GM18502 (cell line): Measurements from ENCODE around the gene ZNF385B.

Source experiments
- ATAC-seq: cut with Tn5 transposase; IDR thresholded peaks from one replicate; pipeline ENCODE4 v1.9.1; 2021; ENCODE audit warnings: mild to moderate bottlenecking; ENCODE audit not compliant: unreplicated experiment, poor library complexity

ZNF385B gene

DNA sequence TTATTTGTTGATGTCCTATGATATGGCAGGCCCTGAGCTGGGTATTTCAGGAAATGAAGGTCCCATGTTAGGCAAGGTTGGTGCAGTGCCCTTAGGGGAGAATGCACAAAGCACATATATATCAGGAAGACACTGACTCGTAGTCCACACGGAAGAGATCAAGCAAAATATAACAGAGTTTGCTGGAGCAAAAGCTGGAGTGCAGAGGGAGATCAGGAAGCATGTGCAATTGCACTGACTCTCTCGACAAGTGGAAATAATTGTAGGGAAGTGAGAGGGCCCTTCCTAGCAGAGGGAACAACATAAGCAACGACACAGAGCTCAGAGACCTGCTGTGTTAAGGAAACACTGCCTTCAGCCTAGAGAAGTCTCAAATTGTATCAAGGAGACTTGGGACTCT, 4.2 kb downstream of the ZNF385B start:
- no peak for ATAC-seq

DNA sequence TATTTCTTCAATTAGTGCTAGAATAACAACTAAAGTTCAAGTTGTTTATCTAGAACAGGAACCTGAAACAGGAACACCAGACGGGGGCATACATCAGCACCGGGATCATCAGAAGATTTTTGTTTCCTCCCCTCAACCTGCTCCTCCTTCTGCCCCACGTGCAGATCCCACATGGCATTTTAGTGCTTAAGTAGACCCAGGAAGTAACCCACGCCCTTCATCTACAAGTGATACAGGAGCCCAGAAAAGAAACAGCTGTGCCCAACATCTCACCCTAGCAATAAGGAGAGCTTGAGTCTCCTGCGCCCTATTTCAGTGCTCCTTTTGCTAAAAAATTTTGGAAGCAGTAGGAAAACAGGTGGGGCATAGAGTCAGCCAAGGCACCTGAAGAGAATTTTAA, 5.2 kb downstream of the ZNF385B start:
- ATAC-seq = no peak

- ATAC-seq = no peak
These were observed 5.7 kb downstream of the ZNF385B start for GRCh38 chr2:179855673-179856072.

GRCh38 chr2:179854891-179855290, 6.5 kb downstream of the ZNF385B start:
- no peak for ATAC-seq

DNA sequence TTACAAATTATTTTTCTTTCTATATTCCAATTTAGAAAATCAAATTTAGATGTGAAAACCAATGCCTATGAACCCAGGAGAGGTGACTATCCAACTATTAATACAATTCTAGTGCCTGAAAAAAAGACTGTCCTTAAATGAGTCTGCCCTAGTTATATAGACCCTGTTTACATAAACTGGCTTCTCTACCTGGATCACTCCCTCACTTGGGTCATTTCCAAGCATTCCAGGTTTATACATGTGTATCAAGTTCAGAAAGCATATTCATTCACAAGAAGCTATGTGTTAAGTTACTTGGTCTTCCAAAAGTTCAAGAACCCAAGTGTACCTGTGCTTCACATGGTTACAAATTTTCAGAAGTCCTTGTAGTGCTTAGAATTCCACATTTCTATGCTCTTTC, 8.3 kb downstream of the ZNF385B start:
- no peak for ATAC-seq

DNA sequence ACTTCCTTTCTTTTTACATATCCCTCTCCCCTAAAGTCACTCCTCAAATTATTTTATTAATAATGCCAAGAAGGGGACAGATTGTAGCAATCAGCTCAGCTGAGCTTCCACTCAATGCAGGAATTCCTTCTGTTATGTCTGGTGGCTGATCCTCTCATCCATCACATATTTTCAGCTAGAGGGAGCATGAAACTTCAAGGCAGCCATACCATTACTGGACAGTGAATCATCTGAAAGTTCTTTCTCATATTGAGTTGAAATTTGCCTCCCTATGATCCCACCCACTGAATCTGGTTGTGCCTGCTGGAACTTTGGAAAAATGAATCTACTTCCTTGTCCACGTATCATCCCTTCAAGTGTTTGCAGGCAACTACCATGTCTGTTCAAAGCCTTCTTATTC, 11.2 kb downstream of the ZNF385B start:
- ATAC-seq = no peak

DNA sequence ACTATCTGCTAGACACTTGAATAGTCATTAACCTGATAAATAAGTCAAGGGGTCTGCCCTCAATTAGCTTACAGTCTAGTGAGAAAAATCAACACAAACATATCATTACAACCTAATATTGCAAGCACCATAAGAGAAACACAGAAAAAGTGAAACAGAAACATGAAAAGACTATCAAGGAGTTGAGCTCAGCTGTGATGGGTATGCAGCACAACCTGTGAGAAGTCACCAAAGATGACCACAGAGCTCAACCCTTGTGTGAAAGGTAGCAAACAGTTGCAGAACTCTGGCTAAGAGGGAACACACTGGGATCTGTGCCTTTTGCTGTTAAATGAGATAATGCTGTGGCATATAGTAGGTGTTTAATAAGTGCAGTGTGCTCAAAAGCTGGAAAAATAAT, 11.7 kb downstream of the ZNF385B start:
- no peak for ATAC-seq

- no peak for ATAC-seq
These were observed 17.9 kb downstream of the ZNF385B start for GRCh38 chr2:179843541-179843940.

- ATAC-seq = peak; percentile 60
These were observed 18.8 kb downstream of the ZNF385B start for GRCh38 chr2:179842498-179843153.

DNA sequence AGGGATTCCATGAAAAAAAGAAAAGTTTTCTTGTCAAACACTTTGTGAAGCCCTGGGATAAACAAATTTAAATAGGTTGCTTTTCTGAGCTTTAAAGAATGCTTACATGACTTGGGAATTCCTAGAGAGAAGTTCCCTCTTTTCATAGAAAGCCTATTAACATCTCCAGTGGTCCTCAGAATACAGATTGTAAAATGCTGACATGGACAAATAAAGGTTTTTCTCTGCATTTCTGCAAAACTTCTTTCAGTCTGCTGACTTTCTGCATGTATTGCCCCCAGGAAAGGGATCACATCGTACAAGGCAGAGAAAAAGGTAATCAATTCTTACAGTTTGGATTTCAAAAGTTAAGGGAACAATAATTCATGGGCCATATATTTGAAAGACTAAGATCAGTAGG, 20.6 kb downstream of the ZNF385B start:
- ATAC-seq = no peak

- no peak for ATAC-seq
These were observed 24.0 kb downstream of the ZNF385B start for GRCh38 chr2:179837408-179837807.

GRCh38 chr2:179830043-179830787, 31.2 kb downstream of the ZNF385B start:
- ATAC-seq = no peak

GRCh38 chr2:179826297-179826696, 35.1 kb downstream of the ZNF385B start:
- no peak for ATAC-seq

DNA sequence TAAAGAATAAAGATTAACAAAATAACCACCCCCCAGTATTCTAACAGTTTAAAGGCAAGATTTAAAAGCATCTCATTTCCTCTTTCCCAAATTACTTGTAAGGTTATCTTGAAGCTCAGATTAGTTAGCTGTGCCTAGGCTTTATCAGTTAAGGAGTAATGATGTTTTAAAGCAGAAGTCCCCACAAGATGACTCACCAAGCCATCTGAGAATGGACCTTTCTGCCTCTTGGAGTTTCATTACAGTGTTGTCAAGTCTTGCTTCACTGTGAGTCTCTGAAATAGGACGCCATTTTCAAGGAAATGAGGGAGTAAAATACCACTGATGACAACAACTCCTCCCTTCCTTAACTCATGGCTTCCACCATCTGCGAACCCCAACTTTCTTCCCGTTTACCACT, 35.9 kb downstream of the ZNF385B start:
- no peak for ATAC-seq

- no peak for ATAC-seq
These were observed 36.5 kb downstream of the ZNF385B start for GRCh38 chr2:179824961-179825360.

- no peak for ATAC-seq
These were observed 38.9 kb downstream of the ZNF385B start for GRCh38 chr2:179822540-179822939.

GRCh38 chr2:179818546-179818945, 42.9 kb downstream of the ZNF385B start:
- ATAC-seq = no peak

DNA sequence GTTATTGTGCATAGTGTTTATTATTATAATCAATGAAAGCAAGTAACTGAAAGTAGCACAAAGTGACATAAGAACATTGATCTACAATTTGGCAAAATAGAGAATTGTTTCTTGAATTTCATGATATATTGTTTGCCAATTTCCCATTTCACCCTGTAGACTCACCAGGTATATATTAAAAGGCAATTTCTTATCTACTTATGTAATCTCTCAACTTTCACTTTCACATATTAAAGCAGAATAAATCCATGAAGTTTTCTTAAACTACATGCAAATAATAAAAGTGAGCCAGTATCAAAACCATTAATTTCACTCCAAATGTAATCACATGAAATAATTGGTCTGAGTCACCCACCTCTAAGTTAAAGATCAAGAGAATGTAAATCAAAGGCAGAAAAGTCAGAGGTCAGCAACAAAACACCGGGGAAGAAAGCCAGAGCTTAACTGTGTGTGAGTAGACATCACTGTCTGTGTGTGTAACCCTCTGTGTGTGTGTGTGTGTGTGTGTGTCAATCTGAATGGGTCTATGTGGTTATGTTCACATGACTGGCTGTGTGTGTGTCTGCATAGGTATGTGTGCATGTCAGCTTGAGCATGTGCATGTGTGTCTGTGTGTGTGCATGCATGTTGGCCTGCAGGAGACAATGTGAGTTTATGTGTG, 44.1 kb downstream of the ZNF385B start:
- no peak for ATAC-seq

DNA sequence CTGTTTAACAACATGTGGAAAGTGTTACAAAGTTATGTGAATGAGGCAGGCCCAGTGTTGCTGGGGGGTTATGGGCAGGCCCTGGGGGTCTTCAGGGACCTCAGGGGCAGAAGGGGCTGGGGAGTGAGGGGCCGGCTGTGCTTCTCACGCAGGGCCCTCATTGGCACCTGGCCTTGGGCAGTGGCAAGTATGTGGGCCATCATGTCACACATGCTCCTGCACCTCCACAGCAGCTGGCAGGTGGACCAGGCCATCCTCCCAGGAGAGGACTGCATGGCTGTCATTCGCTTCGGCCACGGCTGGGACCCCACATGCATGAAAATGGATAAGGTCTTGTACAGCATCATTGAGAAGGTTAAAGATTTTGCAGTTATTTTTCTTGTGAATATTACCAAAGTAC, 47.4 kb downstream of the ZNF385B start:
- ATAC-seq = no peak

GRCh38 chr2:179812501-179812900, 48.9 kb downstream of the ZNF385B start:
- ATAC-seq = no peak

DNA sequence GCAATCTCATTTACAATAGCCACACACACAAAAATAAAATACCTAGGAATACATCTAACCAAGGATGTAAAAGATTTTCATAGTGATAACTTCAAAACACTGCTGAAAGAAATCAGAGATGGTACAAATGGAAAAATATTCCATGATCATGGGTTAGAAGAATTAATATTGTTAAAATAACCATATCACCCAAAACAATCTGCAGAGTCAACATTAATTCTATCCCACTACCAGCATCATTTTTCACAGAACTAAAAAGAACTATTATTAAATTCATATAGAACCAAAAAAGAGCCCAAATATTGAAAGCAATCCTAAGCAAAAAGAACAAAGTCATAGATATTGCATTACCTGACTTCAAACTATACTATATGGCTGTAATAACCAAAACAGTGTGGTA, 50.4 kb downstream of the ZNF385B start:
- no peak for ATAC-seq

DNA sequence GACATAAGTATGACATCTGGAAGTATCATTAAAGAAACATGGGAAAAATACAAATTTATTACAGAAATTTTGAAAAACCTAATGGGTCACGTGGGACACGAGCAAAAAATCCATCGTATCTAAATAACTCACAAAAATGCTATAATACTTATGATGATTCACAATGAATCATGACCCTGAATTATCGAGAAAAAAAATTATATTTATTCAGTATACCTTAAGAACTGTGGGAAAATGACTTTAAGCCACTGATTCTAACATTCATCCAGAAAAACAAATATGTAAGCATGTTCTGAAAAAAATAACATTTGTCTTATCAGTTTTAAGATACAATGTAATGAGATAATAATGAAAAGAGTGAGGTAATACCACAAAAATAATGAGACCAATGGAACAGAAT, 51.8 kb downstream of the ZNF385B start:
- no peak for ATAC-seq
